T1000 (cell line): Measurements from ENCODE around the gene MB21D2.

Experiments used
- DNase-seq: peaks from one replicate; lab custom pipeline; 2025; ENCODE audit warnings: mixed read lengths; lab: John Stamatoyannopoulos, UW

Gene MB21D2

DNA sequence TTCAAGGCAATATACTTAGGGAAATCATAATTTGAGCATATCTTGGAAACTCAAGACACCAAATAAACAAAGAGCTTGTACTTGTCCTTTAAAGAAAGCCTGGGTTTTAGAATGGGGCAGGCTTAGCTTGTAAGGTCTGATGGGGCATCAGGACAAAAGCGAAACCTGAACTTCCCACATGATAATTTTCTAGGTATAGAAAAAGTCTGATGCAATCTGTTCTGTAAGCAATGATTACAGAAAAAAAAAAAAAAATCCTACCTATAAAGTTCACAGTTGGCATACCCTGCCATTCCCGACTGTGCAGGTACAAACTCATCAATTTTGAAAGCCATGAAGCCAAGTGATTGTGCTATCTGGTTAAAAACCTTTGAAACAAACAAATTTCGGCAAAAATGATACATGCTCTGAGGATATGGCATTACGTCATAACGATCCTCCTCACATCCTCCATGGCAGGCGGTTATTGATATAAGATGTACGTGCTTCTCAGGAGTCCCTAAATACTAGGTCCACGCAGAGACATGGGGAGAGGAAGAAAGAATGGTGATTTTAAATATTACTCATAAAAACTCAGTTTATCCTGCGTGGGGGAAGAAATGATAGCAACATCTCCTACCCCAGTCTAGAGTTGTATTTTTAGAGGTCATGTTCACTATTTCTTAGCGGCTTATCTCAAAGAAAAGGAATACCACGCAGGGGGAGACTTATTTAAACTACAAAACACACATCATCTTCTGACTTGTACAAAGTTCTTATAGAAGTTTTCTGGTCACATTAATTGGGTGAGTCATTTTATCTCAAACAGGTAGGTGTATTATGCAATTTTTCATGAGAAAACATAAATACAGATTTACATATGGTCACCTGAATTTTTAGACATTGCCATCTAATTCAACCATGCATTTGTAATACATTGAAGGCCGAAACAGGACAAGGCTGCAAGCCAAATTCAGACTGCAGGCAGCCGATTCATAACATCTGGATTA is 27.0 kb downstream of the MB21D2 start:
- DNase-seq: no peak

DNA sequence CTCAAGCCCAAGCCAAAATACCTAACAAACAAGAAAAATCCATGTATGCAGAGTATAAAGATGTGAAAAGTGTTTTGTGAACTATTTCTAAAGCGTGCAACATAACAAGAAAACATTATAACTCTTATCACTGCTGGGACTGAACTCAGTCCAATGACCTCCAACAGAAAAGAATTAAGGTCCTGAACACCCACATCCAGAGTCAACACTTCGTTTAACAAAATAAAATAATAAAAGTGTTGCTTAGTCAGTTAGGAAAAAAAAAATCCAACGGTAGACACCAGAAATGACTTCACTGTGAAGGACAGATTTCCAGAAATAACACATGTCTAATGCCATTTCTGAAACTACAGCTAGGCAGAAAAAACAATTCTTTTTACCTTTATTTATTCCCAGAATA is 28.0 kb downstream of the MB21D2 start:
- no peak for DNase-seq

DNA sequence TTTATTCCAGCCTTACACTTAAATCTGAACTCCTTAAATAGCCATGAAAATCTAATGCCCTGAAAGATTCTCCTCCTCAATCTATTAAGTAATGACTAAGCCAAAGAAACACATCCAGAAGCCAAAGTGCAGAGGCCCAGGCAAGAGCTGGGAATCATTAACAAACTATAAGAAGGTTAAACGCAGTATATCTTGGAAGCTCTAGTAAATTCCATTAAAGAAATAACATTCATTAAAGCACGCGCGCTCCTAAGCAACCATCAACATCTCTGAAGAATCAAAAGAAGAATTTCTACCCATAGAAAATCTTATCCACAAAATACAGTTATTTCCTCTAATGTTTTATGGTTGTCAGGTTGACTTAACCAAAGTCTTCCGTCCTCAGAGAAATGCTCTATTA is 29.5 kb downstream of the MB21D2 start:
- DNase-seq: no peak

DNA sequence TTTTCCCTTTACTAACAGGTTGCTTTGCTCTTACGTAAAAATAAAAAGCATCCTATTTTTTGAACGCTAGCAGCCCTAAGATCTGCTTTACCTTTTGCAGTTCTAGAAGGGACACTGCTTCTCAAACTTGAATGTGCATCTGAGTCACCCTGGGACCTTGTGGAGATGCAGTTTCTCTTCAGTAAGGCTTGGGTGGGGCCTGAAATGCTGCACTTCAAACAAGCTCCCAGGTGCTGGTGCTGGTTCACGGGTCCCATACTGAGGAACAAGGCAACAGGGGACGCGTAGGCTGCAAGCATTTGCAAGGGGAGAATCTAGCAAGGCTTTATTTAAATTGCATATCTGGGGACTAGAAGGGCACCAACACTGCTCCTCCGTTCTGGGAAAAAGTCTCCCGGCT is 30.0 kb downstream of the MB21D2 start:
- no peak for DNase-seq

DNA sequence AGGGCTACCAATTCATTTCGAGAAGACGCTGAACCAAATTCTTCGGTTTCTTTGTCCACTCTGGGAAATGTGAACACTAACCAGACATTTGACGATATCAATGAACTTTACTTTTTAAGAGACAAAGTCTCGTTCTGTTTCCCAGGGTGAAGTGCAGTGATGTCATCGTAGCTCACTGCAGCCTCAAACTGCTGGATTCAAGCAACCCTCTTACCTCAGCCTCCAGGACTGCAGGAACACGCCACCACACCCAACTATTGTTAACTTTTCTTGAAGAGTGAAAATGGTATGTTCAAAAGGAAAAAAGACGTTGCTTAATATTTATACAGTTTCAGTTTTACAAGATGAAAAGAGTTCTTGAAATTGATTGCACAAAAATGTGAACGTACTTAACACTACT is 30.6 kb downstream of the MB21D2 start:
- no peak for DNase-seq

DNA sequence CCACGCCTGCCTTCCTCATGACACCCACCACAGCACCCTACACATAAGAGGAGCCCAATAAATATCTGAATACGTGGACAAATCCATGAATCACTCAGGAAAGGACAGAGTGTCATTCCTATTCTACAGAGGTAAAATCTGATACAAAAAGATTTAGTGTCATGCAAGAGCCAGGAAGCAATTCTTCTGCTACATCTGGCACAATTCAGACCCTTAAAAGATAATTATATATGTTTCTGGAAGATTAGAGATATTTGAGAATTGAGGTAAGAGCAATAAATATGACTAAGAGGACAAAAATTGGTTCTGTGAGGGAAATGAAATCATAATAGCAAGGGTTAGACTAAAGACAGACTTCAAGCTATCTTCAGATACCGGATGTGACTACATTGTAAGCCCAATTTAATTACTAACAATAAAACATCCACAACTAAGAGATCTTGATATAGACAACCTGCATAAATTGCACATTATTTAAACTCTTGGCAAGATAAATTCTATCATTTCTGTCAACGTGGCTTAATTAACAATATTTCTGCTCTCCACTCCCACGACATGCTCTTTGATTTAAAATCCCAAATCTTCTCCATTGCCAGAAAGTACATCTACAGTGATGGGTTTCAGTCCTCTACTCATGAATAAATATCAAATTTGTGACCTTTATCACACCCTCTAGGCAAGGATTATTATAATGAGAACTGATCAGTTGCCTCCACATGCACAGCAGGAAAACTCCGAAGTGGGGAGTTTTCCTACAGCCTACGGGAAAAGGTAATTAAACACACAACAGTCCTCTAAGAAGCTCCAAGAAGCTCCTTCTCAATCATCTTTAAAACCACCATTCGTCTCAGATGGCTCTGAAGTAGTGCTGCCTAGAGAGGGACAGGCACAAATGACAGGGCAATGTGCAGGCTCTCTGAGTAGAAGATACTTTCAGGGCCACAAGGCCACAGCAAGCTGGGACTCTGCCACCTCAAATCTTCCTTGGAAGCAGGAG is 32.6 kb downstream of the MB21D2 start:
- DNase-seq: no peak

DNA sequence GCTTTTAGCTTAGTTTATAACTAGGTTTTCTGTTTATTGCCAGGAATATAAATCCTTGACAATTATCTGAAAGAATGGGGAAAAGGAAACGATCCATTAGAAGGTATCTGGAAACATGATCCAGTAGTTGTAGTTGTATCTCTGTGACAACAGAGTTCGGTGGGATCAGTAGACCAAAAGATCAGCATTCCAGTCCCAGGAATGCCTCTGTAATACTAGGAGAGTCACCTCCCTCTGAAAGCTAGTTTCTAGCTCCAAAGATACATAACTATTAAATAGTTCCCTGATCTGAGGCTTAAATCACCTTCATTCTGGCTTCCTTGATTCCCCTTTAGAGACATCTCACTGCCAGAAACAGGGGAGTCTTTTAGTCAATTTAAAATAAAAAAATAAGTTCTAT is 34.1 kb downstream of the MB21D2 start:
- no peak for DNase-seq

DNA sequence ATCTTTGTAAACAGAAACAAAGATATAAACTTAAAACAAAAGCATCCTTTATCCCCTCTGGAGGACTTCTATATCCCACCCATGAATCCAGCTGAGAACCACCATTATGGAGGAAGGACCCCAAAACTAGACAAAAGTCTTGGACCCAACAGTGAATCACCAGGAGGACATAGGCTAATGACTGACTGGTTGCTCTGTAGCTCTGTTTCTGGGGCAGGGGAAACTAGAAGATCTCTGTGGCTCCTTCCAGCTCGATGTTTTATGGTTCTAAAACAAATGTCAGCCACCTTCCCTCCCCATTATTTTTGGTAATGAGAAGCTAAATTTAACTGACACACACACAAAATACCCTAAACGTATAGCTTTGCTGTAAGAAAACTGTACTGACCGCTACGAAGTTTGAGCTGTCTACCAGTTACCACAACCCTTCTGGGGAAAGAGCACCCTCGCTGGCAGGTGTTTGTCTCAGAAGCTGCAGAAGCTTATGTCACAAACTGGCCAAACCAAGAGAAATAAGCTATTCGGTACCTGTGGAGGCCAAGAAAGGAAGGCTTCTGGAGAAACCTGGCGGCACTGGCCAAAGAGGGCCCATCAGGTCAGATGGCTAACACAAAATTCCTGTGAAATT is 36.4 kb downstream of the MB21D2 start:
- no peak for DNase-seq

DNA sequence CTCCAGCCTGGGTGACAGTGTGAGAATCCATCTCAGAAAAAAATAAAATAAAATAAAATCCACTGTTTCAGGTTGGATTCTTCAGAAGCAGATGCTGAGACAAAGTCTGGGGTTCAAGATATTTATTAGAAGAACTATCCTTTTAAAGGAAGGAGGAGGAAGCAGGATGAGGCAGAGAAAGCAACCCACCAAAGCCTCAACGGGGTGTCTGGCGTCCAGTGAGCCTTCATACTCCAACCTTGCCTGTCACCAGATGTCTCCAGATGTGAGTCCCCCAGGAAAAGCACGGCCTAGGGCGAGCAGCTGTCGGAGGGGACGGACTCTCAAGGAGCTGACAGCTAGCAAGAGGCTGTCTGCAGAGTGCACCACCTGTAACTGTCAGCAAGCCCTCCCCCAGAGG is 37.3 kb downstream of the MB21D2 start:
- no peak for DNase-seq

DNA sequence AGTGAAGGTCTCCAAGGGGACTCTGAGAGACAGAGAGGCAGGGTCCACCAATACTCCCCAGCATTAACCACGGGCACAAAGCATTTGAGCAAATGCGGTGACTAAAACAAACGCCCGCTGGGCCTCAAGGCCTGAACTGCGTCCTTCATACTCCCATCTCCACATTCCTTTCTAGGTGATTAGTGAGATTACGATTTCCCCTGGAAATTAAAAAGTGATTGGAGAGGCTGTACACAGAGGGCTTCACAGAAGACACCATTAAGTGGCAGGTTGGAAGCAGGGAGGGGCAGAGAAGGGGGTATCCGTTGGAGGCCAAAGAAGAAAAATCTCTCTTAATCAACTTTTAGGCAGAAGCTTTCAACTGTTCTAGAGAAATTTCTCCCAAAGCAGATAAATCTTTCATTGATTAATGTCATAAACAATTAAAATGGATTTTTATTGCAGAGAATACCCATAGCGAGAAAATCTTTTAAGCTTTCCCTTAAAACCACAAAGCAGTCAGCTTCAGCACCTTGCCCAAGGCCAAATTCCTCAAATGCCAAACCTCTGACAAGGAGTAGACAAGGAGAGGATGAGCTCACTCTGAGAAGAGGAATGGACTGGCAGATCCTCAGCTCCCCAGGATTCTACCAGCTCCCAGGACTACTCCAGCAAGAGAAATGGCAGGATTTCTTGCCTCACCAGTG is 38.2 kb downstream of the MB21D2 start:
- peak; percentile 90 for DNase-seq

DNA sequence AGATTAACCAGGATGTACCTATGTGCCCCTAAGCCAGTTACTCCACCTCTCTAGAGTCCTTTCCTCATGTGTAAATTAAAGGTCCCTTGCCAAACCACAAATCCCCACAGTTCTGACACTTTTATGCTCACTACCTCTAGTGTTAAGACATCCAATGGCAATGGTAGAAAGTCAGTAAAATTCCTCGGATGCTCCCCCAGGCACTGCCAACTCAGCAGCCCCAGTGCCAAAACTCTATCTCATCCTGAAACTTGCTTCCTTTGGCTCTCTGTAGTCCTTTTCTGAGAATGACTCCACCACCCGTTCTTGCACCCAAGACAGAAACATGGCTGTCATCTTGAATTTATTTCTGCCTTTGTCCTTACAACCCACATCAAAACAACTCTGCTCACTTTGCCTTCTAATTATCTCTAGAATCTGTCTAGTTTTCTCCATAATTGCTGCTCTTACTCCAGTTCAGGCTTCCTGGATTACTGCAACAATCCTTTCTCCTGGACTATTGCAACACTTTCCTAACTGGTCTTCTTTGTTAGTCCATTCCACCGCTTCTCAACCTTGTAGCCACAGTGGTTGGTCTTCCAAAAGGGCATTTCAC is 41.6 kb downstream of the MB21D2 start:
- DNase-seq: no peak

DNA sequence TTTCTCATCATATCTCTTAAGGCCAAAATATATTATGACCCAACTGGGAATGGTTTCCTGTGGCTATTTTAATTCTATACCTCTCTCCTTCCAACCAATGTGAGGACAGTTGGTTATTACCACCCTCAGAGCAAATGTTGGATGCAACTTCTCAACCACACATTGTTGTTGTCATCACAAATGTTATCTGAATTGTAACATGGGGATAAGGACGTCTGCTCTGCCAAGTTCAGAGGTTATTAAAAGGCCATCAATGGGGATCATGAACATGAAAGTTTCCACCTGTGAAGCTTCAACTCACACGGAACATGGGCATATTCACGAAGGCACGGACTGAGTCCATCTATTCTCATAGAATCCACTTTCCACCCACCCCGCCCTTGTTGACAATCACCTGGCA is 46.8 kb downstream of the MB21D2 start:
- no peak for DNase-seq

DNA sequence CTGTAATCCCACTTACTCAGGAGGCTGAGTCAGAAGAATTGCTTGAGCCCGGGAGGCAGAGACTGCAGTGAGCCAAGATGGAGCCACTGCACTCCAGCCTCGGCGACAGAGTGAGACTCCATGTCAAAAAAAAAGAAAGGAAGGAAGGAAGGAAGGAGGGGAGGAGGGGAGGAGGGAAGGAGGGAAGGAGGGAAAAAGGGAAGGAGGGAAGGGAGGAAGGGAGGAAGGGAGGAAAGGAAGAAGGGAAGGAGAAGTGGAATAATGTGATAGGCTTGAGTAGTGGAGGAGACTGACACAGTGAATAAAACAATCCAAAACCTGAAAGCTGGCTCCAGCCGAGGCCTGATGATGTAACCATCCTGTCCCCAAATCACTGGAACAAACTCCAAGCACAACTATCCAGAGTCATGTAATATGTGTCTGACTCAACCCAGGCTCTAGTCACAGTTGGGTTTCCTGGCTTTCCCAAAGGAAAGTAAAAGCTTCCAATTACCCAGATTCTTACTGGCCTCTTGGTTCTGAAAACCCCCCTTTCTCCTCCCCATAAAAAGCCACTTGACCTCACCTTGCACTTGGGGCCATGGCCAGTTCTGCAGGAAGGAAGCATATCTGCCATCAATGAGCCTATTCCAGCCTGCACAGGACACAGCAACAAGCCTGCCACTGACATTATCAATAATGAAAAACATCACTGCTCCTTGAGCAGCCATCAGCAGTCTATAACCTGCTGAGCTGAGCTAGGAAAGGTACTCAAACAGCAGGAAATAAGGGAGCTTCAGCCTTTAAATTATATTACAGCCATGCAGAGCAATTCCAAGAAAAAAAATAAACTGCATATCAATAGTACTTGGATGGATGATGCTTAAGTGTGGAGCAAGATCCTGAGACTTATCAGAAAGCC is 48.3 kb downstream of the MB21D2 start:
- no peak for DNase-seq

DNA sequence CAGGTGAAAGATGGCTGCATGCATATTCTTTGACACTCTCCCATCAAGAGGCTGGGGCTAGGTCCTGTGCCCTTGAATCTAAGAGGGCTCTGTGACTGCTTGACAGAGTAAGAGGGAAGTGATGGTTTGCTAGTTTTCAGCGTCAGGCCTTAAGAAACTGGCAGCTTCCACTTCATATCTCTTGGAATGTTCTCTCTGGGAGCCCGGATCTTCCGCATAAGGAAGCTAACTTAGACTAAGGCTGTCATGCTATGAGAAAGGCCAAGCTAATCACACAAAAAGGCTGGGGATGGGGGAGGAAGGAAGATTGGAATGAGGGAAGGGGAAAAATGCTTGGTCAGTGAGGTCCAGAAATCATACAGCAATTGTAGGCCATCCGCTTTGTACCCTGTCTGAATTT is 50.0 kb downstream of the MB21D2 start:
- DNase-seq: no peak

DNA sequence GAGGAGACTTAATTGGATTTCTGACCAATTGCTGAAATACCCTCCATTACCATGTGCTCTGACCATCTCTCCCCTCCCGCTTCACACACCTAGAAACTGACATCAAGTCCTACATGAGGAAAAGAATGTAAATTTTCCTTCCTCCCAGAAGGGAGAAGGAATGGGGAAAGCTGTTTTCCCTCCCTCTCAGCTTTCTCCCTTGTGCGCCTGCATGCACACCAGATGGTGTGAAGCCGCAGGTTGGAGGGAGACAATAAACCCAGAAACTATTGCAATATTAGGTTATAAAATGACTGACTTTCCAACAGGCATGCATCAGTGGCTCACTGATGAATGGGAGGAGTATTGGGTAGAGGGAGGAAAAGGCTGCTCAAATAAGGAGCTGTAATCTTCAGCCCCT is 50.9 kb downstream of the MB21D2 start:
- no peak for DNase-seq

DNA sequence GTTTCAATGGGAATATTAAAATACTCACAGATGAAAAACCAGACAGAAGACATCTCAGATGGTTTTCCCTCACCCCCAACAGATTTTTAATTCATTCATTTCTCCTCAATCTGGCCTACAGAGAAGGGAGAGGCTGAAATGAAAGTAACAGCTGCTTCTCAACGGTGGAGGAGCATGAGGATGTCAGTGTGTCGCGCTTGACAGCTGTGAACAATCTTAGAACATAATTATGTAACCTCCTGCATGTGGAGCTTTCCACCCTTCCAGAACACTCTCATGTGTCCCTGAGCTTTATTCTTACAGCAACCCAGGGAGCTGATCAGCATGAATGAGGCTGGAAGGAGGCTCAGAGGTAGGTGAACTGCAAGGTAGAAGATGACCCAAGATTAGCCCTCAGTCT is 52.7 kb downstream of the MB21D2 start:
- DNase-seq: no peak

DNA sequence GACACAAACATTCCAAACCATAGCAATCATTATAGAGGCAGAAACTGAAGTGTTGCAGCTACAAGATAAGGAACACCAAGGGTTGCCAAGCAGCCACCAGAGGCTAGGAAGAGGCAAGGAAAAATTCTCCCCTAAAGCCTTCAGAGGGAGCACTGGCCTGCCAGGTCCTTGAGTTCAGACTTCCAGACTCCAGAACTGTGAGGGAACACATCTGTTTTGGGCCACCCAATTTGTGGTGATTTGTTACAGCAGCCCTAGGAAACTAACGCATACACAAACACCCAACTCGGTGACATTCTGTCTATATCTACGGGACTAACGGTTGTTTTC is 54.6 kb downstream of the MB21D2 start:
- DNase-seq: no peak

DNA sequence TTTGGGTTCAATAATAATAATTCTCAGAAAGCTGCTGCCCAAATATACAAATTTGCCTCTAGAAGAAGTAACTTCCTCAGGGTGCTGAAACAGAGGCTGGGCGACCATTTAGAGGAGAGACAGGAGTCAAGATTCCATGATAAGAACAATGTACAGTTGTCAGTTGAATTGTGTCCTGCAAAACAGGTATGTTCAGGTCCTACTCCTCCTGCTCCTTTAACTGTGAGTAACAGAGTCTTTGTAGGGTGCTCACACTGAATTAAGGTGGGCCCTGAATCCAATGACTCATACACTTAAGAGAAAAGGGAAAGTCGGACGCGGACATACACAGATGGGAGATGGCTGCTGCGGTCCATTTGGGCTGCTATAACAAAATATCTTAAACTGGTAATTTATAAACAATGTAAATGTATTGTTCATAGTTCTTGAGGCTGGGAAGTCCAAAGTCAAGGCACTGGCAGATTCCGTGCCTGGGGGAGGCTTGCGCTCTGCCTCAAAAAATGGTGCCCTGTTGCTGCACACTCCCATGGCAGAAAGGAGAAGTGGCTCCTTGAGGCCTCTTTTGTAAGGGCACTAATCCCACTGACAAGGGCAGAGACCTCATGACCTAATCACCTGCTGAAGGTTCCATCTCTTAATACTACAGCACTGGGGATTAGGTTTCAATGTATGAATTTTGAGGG is 55.1 kb downstream of the MB21D2 start:
- DNase-seq: no peak

DNA sequence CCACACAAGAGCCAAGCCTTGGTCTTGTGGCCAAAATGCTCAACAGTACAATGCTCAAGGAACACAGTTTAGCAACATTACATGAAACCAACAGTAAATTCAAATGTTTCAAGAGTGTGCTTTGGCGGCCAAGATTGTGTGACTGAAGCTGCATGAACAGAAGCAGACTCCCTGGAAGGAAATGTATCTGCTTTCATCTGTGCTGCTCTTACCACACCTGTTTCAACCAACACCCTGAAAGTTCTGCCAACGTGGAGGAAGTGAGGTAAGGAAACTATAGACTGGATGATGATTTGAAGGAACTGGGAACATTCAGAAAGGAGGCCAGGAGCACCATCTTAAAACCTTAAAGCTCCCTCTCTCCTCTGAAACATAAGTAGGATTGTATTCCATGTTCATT is 55.7 kb downstream of the MB21D2 start:
- DNase-seq: no peak

DNA sequence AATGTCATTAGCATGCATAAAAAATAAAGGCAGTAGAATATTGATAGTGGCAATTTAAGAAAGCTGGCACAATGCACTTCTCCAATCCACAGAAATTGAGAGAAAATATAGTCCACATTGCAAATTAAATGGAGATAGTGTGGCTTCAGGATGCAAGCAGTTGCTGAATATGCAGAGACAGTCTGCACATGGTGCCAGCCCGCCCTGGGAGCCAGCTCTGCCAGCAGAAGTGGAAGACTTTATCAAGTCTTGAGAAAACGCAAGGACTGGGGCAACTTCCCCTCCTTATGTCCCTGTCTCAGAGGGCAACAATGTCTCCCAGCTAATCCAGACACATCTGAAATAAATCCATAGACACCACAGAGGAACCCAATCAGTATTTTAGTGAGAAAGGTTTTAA is 57.2 kb downstream of the MB21D2 start:
- no peak for DNase-seq
